WTC11 (cell line): ENCODE data around the gene ARHGAP44. TPM values are rescaled to one million over a fixed set of nuclear protein-coding genes. Genes with fewer than 3 reads are reported as not detected.

Experiments
- ATAC-seq: fragments of 200-7000 bp; cut with Tn5 transposase; 2 replicates; pipeline ENCODE4 v1.10.0; 2021; ENCODE audit warnings: mild to moderate bottlenecking, moderate library complexity
- CTCF ChIA-PET: fragments of 300-600 bp; sonication (Branson Sonifier 250); formaldehyde crosslinking; loops from one replicate; lab custom pipeline; 2021; ENCODE audit warnings: antibody characterized with exemption; lab: Charles Lee
- POLR2A ChIA-PET: fragments of 350-600 bp; sonication (Branson Sonifier 250); formaldehyde crosslinking; loops from one replicate; lab custom pipeline; 2021; ENCODE audit warnings: antibody characterized with exemption; lab: Charles Lee
- DNase-seq: peaks from one replicate; pipeline ENCODE4 v3.0.0; 2021; ENCODE audit warnings: low spot score
- H3K27ac Mint-ChIP-seq: 2 replicates; pipeline ENCODE4 v1.8.0; 2021; ENCODE audit warnings: mixed read lengths
- H3K27me3 Mint-ChIP-seq: 2 replicates; pipeline ENCODE4 v1.8.0; 2021; ENCODE audit warnings: low read depth, mild to moderate bottlenecking, moderate library complexity, mixed read lengths
- H3K36me3 Mint-ChIP-seq: 2 replicates; pipeline ENCODE4 v1.8.0; 2021; ENCODE audit warnings: mixed read lengths
- H3K4me1 Mint-ChIP-seq: 2 replicates; pipeline ENCODE4 v1.8.0; 2022; ENCODE audit warnings: mixed read lengths
- H3K4me3 Mint-ChIP-seq: 2 replicates; pipeline ENCODE4 v1.8.0; 2021; ENCODE audit warnings: mild to moderate bottlenecking, moderate library complexity, mixed read lengths
- H3K9me3 Mint-ChIP-seq: 2 replicates; pipeline ENCODE4 v1.8.0; 2021; ENCODE audit warnings: mixed read lengths
- AR ChIP-seq: fragments of 250-450 bp; sonication (Bioruptor Pico); IDR thresholded peaks from 2 replicates; pipeline ENCODE4 v1.9.0; 2021; ENCODE audit warnings: mild to moderate bottlenecking
- ATF2 ChIP-seq: sonication (generic); formaldehyde crosslinking; IDR thresholded peaks from 2 replicates; pipeline ENCODE4 v1.8.1; 2022; ENCODE audit warnings: low read depth, missing genetic modification reagents, borderline replicate concordance
- CBFB ChIP-seq: sonication (generic); formaldehyde crosslinking; IDR thresholded peaks from 2 replicates; pipeline ENCODE4 v1.8.1; 2022; ENCODE audit warnings: mild to moderate bottlenecking, low read depth, missing genetic modification reagents
- CREB1 ChIP-seq: sonication (generic); formaldehyde crosslinking; IDR thresholded peaks from 2 replicates; pipeline ENCODE4 v1.8.0; 2023; ENCODE audit warnings: mild to moderate bottlenecking, missing genetic modification reagents
- E2F1 ChIP-seq: sonication (generic); formaldehyde crosslinking; IDR thresholded peaks from 2 replicates; pipeline ENCODE4 v1.8.0; 2022; ENCODE audit warnings: mild to moderate bottlenecking, missing genetic modification reagents
- ESRRA ChIP-seq: sonication (generic); formaldehyde crosslinking; IDR thresholded peaks from 2 replicates; pipeline ENCODE4 v1.8.1; 2022; ENCODE audit warnings: mild to moderate bottlenecking, missing genetic modification reagents, borderline replicate concordance
- FOXJ3 ChIP-seq: sonication (generic); formaldehyde crosslinking; IDR thresholded peaks from 2 replicates; pipeline ENCODE4 v1.9.0; 2021; ENCODE audit warnings: missing genetic modification reagents, mild to moderate bottlenecking, borderline replicate concordance
- GTF2I ChIP-seq: fragments of 250-450 bp; sonication (Bioruptor Pico); conservative IDR thresholded peaks from 2 replicates; pipeline ENCODE4 v1.4.0; 2021; ENCODE audit warnings: mild to moderate bottlenecking
- HMGA2 ChIP-seq: fragments of 250-450 bp; sonication (Bioruptor Pico); IDR thresholded peaks from 2 replicates; pipeline ENCODE4 v1.4.0; 2021; ENCODE audit warnings: mild to moderate bottlenecking, moderate library complexity
- JAZF1 ChIP-seq: fragments of 250-450 bp; sonication (Bioruptor Pico); IDR thresholded peaks from 2 replicates; pipeline ENCODE4 v1.9.0; 2021; ENCODE audit warnings: moderate library complexity, mild to moderate bottlenecking, inconsistent platforms
- MYBL2 ChIP-seq: sonication (generic); formaldehyde crosslinking; IDR thresholded peaks from 2 replicates; pipeline ENCODE4 v1.8.1; 2023; ENCODE audit warnings: mild to moderate bottlenecking, moderate library complexity, missing genetic modification reagents
- NFE2L1 ChIP-seq: sonication (generic); formaldehyde crosslinking; IDR thresholded peaks from 2 replicates; pipeline ENCODE4 v1.8.1; 2023; ENCODE audit warnings: missing genetic modification reagents
- NFYB ChIP-seq: sonication (generic); formaldehyde crosslinking; conservative IDR thresholded peaks from 2 replicates; pipeline ENCODE4 v1.8.0; 2022; ENCODE audit warnings: low read depth, missing genetic modification reagents
- NR2C2 ChIP-seq: sonication (generic); formaldehyde crosslinking; IDR thresholded peaks from 2 replicates; pipeline ENCODE4 v1.8.0; 2022; ENCODE audit warnings: mild to moderate bottlenecking, missing genetic modification reagents
- SMAD3 ChIP-seq: sonication (generic); formaldehyde crosslinking; IDR thresholded peaks from 2 replicates; pipeline ENCODE4 v1.8.0; 2022; ENCODE audit warnings: missing genetic modification reagents, mild to moderate bottlenecking, borderline replicate concordance
- SOX15 ChIP-seq: fragments of 250-450 bp; sonication (Bioruptor Pico); IDR thresholded peaks from 2 replicates; pipeline ENCODE4 v1.9.0; 2021; ENCODE audit warnings: mild to moderate bottlenecking
- TCF7 ChIP-seq: sonication (generic); formaldehyde crosslinking; IDR thresholded peaks from 2 replicates; pipeline ENCODE4 v1.8.0; 2022; ENCODE audit warnings: mild to moderate bottlenecking, low read depth, missing genetic modification reagents, moderate library complexity
- TEAD1 ChIP-seq: sonication (generic); formaldehyde crosslinking; IDR thresholded peaks from 2 replicates; pipeline ENCODE4 v1.8.0; 2022; ENCODE audit warnings: mild to moderate bottlenecking, missing genetic modification reagents
- ZMAT4 ChIP-seq: fragments of 250-450 bp; sonication (Bioruptor Pico); IDR thresholded peaks from 2 replicates; pipeline ENCODE4 v1.9.0; 2021; ENCODE audit warnings: mild to moderate bottlenecking
- ZNF396 ChIP-seq: fragments of 250-450 bp; sonication (Bioruptor Pico); IDR thresholded peaks from 2 replicates; pipeline ENCODE4 v1.8.0; 2021; ENCODE audit warnings: mild to moderate bottlenecking, moderate library complexity, borderline replicate concordance
- total RNA-seq: library from RNA; stranded (reverse); gene quantifications from 3 replicates; pipeline ENCODE4 v1.2.3, GENCODE V29; 2021
- TF ChIP-seq, protein P1 (sequence below): sonication (generic); formaldehyde crosslinking; IDR thresholded peaks from 2 replicates; pipeline ENCODE4 v1.8.0; 2023; ENCODE audit warnings: missing genetic modification reagents
- TF ChIP-seq, protein P2 (sequence below): sonication (generic); formaldehyde crosslinking; IDR thresholded peaks from 2 replicates; pipeline ENCODE4 v1.8.1; 2023; ENCODE audit warnings: mild to moderate bottlenecking, missing genetic modification reagents, moderate library complexity
- TF ChIP-seq, protein P3 (sequence below): sonication (generic); formaldehyde crosslinking; IDR thresholded peaks from 2 replicates; pipeline ENCODE4 v1.8.1; 2023; ENCODE audit warnings: mild to moderate bottlenecking, moderate library complexity, missing genetic modification reagents
- TF ChIP-seq, protein P4 (sequence below): sonication (generic); formaldehyde crosslinking; IDR thresholded peaks from 2 replicates; pipeline ENCODE4 v1.8.0; 2022; ENCODE audit warnings: mild to moderate bottlenecking, missing genetic modification reagents

Gene ARHGAP44
- total RNA-seq, 1 experiment from 2014 or later = 23.8 TPM

- no peak for TF ChIP-seq CBFB (CRISPR knock-in tag)
Observed at GRCh38 chr17:12996941-12997340, 207.6 kb downstream of the ARHGAP44 start (continued).

DNA sequence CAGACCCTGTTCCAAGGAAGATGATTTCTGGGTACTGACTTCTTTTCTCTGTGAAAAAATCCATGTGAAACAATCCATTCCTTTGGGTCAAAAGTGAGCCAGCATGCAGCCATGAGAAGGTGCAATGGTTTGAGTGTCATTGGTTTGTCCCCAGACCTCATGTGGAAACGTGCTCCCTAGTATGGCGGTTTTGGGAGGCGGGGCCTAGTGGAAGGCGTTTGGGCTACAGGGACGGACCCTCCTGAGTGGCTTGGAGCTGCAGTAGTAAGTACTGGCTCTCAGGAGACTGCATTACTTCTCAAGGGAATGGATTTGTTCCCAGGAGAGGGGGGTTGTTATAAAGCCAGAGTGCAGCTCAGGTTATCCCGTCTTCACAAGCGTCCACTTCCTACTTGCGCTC lies 209.2 kb downstream of the ARHGAP44 start:
- Mint-ChIP-seq H3K36me3 (peaks cover 69% of the 10 kb centered on the region), H3K9me3 (no peaks in the 10 kb centered on the region), H3K4me3 (no peak overlapping the region), H3K4me1 (no peaks in the 10 kb centered on the region), H3K27me3 (no peaks in the 10 kb centered on the region), H3K27ac (no peak overlapping the region)
- TF ChIP-seq CREB1 (CRISPR knock-in tag) = no peak
- no peak for TF ChIP-seq SOX15
- no peak for TF ChIP-seq HMGA2 (CRISPR knock-in tag)
- TF ChIP-seq AR (CRISPR knock-in tag) = no peak
- TF ChIP-seq ESRRA (CRISPR knock-in tag) = no peak
- no peak for TF ChIP-seq NFE2L1
- TF ChIP-seq ATF2 (CRISPR knock-in tag) = no peak
- no peak for TF ChIP-seq ZMAT4 (CRISPR knock-in tag)
- TF ChIP-seq FOXJ3 (CRISPR knock-in tag) = no peak
- TF ChIP-seq, protein P1, sequence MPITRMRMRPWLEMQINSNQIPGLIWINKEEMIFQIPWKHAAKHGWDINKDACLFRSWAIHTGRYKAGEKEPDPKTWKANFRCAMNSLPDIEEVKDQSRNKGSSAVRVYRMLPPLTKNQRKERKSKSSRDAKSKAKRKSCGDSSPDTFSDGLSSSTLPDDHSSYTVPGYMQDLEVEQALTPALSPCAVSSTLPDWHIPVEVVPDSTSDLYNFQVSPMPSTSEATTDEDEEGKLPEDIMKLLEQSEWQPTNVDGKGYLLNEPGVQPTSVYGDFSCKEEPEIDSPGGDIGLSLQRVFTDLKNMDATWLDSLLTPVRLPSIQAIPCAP = no peak
- no peak for TF ChIP-seq SMAD3
- no peak for TF ChIP-seq ZNF396
- CTCF ChIA-PET = interaction anchor here (1.4 kb wide), 1 partner anchor 70 kb away, joined by 4 read pairs; no protein-coding TSS in a partner anchor
- ATAC-seq = no peak
- POLR2A ChIA-PET = no interaction called here
- DNase-seq = no peak

DNA sequence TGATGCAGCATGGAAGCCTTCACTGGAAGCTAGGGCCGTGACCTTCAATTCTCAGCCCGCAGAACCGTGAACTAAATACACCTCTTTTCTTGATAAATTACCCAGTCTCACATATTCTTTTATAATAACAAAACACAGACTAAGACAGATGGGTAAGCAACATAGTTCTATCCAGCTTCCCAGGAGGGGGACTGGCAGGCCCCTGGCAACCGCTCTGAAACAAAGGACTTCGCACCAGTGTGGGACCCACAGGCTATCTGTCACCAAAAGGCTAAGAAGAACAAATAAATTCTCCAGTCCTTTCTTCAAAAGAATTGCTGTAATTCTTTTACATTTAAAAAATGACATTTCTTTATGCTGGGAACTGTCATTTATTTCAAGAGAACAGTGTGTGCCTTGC lies 209.6 kb downstream of the ARHGAP44 start:
- Mint-ChIP-seq H3K27me3 (no peaks in the 10 kb centered on the region), H3K9me3 (no peaks in the 10 kb centered on the region), H3K4me3 (no peak overlapping the region), H3K27ac (no peak overlapping the region), H3K4me1 (no peaks in the 10 kb centered on the region), H3K36me3 (peaks cover 67% of the 10 kb centered on the region)
- no peak for ATAC-seq
- DNase-seq = no peak
- ChIA-PET POLR2A (no interaction called here), CTCF (no interaction called here)
- TF ChIP-seq NR2C2 (CRISPR knock-in tag) (no peak), E2F1 (CRISPR knock-in tag) (no peak), MYBL2 (CRISPR knock-in tag) (no peak), TCF7 (CRISPR knock-in tag) (no peak), JAZF1 (no peak), TEAD1 (CRISPR knock-in tag) (no peak), NFYB (no peak), GTF2I (no peak)
- TF ChIP-seq, protein P2, sequence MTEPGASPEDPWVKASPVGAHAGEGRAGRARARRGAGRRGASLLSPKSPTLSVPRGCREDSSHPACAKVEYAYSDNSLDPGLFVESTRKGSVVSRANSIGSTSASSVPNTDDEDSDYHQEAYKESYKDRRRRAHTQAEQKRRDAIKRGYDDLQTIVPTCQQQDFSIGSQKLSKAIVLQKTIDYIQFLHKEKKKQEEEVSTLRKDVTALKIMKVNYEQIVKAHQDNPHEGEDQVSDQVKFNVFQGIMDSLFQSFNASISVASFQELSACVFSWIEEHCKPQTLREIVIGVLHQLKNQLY (CRISPR knock-in tag) = no peak
- TF ChIP-seq, protein P3, sequence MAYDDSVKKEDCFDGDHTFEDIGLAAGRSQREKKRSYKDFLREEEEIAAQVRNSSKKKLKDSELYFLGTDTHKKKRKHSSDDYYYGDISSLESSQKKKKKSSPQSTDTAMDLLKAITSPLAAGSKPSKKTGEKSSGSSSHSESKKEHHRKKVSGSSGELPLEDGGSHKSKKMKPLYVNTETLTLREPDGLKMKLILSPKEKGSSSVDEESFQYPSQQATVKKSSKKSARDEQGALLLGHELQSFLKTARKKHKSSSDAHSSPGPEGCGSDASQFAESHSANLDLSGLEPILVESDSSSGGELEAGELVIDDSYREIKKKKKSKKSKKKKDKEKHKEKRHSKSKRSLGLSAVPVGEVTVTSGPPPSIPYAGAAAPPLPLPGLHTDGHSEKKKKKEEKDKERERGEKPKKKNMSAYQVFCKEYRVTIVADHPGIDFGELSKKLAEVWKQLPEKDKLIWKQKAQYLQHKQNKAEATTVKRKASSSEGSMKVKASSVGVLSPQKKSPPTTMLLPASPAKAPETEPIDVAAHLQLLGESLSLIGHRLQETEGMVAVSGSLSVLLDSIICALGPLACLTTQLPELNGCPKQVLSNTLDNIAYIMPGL = no peak
- TF ChIP-seq, protein P1 = no peak
- TF ChIP-seq, protein P4, sequence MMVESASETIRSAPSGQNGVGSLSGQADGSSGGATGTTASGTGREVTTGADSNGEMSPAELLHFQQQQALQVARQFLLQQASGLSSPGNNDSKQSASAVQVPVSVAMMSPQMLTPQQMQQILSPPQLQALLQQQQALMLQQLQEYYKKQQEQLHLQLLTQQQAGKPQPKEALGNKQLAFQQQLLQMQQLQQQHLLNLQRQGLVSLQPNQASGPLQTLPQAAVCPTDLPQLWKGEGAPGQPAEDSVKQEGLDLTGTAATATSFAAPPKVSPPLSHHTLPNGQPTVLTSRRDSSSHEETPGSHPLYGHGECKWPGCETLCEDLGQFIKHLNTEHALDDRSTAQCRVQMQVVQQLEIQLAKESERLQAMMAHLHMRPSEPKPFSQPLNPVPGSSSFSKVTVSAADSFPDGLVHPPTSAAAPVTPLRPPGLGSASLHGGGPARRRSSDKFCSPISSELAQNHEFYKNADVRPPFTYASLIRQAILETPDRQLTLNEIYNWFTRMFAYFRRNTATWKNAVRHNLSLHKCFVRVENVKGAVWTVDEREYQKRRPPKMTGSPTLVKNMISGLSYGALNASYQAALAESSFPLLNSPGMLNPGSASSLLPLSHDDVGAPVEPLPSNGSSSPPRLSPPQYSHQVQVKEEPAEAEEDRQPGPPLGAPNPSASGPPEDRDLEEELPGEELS = no peak
